ENCODE results near the gene TRIB2.
"Not testable (repeated sequence)": the region's sequence is repeated elsewhere in the genome, so short reads cannot be mapped to it uniquely, and the experiment has no call there.

Gene TRIB2

DNA sequence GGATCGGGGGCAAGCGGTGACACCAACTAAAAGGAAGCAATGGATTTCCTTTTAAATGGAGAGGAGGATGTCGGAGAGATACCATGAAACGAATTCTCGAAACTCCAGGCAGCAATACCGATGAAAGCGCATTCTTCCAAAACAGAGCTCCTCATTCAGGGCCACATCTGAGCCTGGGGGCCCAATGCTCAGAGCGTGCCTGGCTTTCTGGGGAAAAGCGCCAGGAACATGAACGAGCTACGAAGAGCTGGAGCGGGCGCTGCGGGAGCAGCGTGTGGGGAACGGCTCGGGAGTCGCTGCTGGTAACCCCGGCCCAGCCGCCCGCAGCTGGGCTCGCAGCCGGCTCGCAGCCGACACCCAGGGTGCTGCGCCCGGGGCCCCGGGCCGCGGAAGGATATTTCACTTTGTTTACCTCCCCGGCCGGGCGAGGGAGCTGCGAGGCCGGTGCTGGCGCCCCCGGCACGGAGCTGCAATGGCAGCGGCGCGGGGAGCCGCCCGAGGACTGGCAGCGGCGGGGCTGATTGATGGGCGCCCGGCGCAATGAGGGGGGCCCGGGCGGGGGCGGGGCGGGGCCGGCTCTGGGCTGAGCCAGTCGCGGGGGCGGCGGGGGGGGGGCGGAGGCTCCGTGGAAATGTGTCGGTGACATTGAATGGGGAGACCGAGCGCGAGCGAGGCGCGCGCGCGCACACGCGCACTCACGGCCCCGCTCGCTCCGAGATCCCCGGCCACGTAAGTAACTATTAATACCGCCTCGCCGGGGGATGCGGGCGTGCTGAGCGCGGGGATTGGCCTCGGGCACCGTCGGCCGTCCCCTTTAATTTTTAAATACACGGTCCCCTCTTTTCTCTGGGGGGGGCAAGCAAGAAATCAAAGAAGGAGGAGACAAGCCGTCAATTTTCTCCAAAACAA is at the start of gene TRIB2:
TRIB2 (plus strand) TSS at position 655 of the 909 bp plus-strand sequence. CDS start 1,372 bp downstream, outside the sequence.
- no peak for DNase-seq (ENCODE audit: low read depth)

DNA sequence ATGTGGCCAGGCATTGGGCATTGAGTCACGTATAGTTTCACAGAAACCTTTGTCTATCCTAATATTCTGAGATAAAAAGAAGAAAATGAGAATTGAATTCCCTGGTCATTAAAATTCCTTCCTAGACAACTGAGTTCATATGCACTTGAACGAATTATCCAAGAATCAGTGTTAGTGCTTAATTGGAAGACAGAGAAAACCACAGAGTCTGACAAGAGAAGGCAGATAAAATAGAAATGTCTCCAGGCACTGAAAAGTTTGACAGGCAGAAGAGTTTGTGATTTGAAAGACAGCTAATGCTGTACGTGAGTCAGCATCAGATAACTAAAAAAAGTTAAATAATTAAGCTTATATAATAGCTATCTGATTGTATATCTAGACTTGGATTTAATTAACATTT is 47.7 kb upstream of the TRIB2 start:
- no peak for DNase-seq (ENCODE audit: low read depth)

DNA sequence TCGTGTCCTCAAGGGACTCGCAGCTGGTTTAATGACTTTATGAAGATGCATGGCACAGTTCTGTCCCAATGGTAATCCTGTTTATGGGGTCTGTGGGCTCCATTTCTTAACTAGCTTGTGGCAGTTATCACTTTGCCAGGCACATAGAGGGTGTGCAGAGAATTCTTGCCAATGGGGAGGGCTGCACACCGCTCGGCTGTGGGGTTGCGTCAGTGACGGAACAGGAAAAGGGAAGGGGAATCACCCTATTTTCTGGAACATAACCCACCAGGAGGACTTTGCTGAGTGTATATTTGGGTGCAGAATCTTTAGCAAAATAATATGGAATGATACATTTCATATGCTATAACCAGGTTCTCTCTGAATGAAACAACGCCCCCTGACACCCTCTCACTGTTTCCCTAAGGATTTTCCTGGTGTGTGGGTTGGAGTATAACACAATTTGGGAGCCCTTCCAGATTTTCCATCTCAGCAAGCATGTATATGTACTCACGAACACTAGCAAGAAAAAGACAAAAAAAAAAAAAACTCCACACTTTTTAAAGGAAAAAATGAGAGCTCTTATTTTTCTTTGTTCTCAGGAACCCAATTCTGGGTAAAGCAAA is 43.9 kb upstream of the TRIB2 start:
- DNase-seq (ENCODE audit: low read depth) = no peak

DNA sequence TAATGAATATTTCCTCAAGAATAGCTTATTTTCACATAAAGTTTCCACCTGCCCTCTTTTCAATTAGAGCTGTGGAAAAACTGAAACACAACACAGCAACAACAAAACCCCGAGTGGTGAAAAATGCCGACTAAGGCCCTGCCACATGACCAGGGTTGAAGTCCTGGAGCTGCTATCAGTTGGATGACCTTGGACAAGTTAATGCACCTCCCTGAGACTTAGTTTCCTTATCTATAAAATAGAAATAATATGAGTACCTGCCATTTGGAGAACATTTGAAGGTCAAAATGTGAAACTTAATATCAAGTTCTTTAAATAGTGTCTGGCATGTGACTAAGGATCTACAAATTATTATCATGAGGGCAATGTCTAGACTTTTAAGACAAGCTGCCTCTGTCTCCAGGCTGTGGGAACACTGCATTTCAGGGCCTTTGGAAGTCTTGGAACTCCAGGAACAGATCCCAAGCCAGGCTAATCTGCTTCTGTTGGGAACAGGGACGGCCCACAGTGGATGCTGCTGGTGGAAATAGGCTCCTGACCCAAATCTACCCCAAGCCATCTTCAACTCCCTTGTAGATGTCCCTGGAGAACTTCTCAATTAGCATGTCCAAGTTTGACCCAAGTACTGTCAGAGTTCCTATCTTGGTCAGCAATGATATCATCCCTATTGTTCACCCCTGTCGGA is 42.0 kb upstream of the TRIB2 start:
- DNase-seq (ENCODE audit: low read depth) = no peak

DNA sequence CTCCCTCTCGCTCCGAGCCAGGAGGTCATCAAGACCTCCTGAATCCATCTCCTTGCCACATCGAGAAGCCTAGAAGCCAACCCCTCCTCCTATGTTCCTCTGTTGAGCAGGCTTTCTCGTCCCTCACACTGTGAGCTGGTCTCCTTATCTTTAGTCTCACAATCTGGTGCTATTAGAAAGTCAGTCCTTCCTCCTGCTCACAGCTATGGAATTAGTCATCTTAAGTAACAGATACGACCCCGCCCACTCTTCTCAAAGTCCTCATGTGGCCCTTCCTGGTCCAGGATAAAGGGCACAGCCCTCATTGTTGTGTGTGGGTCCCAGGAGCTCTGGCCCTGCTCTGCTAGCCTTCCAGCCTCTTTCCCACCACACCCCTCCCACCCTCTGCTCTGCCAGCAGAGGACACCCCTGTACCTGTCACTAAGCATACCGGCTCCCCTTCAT is 41.4 kb upstream of the TRIB2 start:
- no peak for DNase-seq (ENCODE audit: low read depth)

DNA sequence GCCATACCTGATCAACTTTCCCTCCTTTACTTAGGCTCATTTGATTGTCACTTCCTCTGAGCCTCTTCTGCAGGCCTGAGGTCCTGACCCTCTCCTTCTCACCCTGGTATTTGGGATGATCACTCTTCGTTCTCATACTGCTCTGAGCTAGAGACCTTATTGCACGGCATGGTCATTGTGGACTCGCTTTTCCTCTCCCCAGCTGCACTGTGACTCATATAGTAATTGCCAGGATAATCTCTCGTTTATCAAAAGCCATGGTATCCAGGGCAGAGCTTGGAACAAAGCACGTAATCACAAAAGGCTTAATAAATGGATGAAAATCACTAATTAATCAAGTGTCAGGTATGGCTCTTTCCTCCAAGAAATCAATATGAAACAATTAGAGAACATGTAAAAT is 40.9 kb upstream of the TRIB2 start:
- no peak for DNase-seq (ENCODE audit: low read depth)

DNA sequence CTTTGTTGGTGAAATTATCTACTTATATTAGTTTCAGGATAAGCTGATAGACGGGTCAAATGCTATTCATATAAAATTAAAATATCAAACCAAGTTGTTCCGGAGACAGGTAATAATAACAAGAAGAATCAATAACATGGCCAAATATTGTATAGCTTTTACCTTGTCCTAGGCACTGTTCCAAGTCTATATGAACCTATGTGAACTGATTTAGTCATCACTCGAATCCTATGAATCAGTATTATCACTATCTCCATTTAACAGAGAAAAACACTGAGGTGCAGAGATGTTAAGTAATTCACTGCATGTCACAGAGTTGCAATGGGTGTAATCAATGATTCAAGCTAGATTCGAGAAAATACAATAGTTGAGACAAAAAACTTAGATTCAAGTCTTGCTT is 40.0 kb upstream of the TRIB2 start:
- no peak for DNase-seq (ENCODE audit: low read depth)

DNA sequence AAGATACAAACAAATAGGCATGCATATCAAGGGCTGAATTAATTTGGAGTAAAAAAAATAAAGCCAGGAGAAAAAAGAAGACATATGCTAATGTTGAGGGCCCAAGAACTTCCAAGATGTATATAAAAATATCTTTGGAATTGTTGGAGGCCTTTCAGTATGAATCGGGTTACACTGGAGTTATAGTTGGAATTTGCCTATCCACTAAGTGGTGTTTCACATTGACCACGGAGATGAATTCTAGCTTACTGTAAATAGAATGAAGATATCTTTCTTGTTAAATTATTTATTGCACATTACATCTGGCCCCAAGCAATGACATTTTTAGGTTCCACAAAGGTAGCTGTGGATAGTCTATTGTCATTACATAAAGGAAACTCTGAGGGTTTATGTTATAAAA is 38.5 kb upstream of the TRIB2 start:
- no peak for DNase-seq (ENCODE audit: low read depth)

DNA sequence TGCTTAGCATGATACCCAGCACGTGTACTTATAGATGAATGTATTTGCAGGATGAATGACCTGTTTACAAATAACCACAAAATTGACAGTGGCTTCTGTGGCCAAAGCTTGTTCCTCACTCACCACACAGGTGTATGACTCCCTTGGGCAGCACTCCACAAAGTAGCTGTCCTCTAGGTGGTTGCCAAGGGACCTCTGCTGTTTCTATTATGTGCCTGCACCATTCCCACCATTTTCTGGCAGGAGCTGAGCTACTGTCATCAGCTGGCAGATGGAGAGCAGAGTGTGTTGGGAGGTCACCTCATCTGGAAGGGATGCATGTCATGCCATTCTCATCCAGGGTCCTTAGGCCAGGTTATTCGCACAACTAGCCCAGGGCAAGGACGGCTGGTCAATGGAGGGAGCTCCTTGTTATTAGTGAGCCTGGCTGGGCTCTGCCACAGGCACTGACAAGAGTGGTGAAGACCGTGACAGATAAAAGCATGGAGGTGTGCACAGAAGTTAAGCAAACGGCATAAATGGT is 37.1 kb upstream of the TRIB2 start:
- DNase-seq (ENCODE audit: low read depth) = no peak

DNA sequence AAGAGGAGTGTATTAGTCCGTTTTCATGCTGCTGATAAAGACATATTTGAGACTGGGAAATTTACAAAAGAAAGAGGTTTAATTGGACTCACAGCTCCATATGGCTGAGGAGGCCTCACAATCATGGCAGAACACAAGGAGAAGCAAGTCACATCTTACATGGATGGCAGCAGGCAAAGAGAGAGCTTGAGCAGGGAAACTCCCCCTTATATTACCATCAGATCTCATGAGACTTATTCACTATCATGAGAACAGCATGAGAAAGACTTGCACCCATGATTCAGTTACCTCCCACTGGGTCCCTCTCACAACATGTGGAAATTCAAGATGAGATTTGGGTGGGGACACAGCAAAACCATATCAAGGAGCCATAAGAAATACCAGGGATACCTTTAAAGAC is 36.6 kb upstream of the TRIB2 start:
- not testable (repeated sequence) for DNase-seq (ENCODE audit: low read depth)

DNA sequence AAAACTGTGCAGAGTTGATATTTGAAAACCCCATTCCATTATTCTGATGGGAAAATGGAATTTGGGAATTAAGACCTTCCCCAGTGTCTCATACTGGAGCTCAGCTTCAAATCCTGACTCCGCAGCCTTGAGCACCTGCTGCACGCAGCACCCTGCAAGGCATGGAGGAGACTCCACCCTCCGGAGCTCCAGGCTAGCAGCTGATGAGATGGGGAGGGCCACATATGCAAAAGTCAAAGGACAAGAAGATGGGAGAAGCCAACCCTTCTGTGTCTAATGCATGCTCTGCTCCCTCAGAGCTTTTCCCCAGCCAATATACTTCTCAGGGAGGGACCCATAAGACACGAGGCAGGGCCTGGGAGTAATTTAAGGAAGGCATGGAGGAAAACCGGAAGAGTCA is 34.7 kb upstream of the TRIB2 start:
- DNase-seq (ENCODE audit: low read depth) = no peak

DNA sequence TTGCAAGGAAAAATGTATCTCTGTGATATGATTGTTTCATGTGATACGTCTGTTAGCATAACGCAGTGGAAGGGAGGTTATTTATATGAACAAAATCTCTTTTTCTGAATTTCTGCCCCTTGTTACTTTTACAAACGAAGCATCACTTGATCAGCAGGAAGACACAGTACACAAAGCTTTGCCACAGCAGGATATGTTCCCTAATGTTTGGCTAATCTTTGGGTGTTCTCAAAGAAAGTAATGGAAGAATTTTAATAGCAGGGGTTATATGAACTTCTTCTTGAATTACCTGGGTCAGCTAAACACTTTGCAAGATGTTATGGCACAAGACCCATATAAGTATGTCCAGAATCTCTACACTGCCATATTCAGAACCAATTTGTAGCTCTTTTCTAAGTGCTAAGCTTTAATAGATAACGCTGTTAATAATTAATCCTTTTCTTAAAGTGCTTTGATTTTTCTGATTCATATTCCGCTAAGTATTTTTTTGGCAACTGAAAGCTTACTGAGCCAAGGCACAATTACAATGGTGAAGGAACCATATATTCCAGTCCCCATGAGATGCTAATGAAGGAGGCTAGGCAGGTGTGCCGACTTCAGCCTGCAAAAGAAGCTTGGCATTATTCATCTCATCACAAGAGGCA is 33.2 kb upstream of the TRIB2 start:
- no peak for DNase-seq (ENCODE audit: low read depth)

DNA sequence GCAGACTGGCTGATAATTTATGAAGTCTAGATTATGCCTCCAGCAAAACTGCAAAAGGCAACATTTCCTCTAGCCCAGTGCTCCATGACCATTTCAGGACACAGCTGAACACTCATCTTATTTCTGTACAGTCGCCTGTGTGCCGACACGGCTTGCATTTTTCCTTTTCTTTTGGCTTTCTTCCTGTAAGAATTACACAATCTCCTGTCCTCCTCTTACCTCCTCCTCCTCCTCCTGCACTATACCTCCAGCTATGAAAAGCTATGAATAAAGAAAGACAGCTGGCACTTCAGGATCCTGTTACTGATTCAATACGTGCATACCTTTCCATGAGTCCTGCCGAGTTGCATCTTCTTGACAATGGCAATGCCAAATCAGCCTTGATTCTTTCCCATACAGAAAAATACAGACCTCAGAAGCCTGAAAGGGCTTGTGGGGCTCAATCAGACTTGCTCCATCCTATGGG is 32.2 kb upstream of the TRIB2 start:
- peak; percentile 34 for DNase-seq (ENCODE audit: low read depth)

DNA sequence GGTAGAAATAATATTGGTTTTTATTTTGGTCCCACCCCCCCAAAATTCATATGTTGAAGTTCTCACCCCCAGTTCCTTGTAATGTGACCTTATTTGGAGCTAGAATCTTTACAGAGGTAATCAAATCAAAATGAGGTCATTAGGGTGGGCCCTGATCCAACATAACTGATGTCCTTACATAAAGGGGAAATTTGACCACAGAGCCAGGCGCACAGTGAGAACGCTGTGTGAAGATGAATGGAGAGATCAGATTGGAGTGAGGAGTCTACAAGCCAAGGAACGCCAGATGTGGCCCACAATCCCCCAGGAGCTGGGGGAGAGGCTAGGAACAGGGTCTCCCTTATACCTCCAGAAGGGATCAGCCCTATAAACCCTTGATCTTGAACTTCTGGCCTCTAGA is 31.6 kb upstream of the TRIB2 start:
- DNase-seq (ENCODE audit: low read depth) = no peak

DNA sequence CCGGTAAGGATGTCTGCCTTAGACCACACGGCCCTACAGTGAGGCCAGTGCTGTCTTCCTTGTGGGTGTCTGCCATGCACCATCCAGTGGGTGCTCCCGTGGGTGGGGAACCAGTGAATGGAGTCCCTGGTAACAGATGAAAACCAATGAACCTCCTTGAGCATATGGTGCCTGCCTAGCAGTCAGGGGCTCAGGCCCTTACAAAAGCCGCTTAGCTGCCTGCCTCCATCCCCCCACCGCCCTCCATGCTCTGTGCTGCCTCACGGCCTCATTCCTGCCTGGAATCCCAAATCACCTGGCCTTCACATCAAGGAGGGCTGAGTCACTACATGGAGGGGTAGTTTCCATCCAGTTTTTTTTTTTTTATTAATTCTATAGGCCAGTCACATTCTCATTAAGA is 30.8 kb upstream of the TRIB2 start:
- DNase-seq (ENCODE audit: low read depth) = no peak

DNA sequence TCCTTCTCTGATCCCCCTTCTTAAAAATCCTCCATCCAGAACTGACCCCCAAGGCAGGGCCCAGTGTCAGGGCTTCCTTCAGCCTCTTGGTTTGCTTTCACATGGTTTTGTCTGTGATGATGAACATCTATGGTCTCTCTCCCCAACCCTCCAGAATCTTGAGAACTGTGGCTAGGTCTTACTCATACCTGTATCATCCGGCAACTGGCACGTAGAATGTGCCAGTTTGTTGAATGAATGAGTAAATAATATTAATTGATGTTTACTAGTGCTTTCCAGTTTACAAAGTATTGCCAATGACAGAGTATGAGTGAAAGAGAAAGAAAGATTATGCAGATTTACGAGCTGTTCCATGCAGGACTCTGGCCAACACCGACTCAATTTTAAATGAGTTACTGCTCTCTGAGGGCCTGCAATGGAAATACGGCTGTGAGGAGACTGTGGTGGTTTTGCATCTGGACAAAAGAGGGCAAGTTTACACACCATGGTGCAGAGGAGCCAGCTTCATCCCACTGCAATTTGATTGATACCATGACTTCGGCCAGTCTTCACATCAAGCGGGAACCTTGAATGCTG is 29.9 kb upstream of the TRIB2 start:
- no peak for DNase-seq (ENCODE audit: low read depth)

DNA sequence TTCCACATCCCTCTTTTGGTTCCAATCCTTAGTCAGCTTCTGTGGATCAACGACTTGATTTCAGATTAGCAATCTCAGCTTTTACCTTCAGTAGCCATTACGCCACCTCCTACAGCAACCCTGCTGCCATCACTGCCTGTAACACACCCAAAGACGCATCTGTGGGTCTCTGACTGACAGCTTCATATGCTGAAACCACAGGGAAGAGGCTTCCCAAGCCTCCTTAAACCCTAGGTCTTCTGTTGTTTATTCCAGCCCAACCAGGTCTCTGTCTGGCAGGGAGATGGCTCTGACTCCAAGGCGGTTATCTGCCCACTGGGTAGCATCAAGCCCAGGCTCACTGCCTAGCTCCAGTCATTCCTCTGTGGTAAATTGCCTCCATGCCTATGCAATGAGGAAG is 28.6 kb upstream of the TRIB2 start:
- no peak for DNase-seq (ENCODE audit: low read depth)

DNA sequence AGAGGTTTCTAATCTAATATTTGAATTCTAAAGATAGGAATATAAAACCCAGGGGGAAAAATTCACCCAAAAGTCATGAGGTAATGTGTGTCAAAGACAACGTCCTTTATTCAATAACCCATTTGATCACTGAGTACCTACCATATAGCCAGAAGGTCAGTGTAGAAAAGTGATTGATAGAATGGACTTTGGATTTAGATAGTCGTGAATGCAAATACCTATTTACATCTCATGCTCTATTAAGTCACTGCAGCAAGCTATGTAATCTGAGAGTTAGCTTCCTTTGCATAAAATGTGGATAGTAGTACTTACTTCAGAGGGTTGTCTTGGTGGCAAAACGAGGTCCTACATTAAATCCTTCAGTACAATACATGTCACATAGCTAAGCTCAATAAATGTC is 27.8 kb upstream of the TRIB2 start:
- no peak for DNase-seq (ENCODE audit: low read depth)

DNA sequence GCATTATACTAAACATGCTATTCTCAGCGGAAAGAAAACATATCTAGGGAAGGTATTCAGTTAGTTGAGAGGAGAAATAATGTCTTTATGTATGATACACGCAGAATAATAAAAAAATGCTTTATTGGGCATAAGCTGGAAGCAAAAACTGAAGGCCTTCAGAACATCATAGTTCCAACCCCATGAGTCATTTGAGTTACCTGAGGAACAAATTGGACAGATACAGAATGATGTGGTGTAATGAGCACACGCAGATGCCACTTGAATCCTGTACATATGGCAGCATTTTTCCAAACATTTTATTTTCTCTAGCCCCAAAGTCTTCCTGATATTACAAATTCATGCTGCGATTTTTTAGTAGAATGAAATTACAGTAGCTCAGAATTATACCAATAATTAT is 23.2 kb upstream of the TRIB2 start:
- no peak for DNase-seq (ENCODE audit: low read depth)

DNA sequence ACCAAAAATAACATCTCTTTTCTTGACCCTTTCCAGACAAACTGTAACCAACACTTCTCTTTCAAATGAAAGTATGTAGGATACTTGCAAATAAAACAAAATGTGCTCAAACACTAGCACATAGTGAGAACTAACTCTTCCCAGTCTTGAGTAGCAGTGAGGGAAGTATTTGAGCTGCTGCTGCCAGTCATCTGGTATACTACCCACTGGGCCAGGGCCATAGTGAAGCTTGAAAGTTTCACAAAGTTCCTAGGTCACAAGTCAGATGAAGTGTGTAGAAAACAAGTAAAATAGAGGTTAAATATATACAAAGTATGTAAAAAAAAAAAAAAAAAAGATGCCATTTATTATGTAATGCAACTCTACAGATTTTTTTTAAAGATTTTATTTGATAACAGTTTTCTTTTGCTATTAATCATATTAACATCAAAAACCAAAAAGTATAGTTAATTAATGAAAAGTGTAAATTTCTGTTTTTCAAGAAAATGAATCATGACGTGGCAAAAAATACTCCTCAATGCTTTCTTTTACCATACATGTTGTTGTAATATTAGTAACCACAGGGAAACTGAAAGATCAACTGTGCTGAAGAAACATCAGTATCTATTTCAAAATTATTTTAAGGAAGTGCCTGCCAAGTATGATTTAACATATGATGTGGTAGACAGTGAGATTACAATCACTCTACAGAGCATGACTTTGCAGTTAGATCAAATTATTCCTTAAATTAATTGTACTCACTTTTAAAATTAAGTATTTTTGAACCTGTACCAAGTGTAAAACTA is 21.6 kb upstream of the TRIB2 start:
- no peak for DNase-seq (ENCODE audit: low read depth)

DNA sequence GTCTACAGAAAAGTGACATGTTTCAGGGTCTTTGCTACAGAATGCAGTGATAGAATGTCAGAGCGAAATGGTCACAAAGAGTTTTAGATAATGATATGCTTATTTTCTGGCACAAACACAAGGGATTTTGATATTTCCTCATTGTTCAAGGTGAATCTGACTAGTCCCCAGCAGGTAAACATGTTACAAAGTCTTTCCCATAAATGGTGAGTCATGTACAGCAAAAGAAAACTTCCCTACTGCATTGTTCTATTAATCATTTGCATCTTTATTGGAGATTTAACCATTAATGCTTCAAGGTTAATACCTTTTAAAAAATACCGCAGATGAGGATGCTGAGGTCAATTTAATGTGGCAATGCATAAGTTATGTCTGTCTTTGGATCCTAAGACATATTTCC is 19.1 kb upstream of the TRIB2 start:
- DNase-seq (ENCODE audit: low read depth) = no peak
